Adrenal gland (tissue), 5 donors: ENCODE results near the gene CPVL.

Experiments
- POLR2A ChIP-seq, 2 donors: fragments of 450-650 bp; IDR thresholded peaks; one replicate each; pipeline ENCODE4 v1.6.1; 2017; ENCODE audit warnings: antibody characterized with exemption in 2 of 2, mild to moderate bottlenecking in 2 of 2, moderate library complexity in 1 of 2
- TF ChIP-seq, protein P1 (sequence below), 6 experiments: fragments of 450-650 bp in 4 of 6; fragments of 200-600 bp in 2 of 6; sonication (generic) in 1 of 6; IDR thresholded peaks; 1 replicate in 5 of 6; 2 replicates in 1 of 6; pipeline versions ENCODE4 v1.5.1 to v1.8.0; 2016 to 2021; ENCODE audit warnings: antibody characterized with exemption in 6 of 6, mild to moderate bottlenecking in 2 of 6, moderate library complexity in 1 of 6
- donor health status: DM: no; HTN: no; CAD: no.

DNA sequence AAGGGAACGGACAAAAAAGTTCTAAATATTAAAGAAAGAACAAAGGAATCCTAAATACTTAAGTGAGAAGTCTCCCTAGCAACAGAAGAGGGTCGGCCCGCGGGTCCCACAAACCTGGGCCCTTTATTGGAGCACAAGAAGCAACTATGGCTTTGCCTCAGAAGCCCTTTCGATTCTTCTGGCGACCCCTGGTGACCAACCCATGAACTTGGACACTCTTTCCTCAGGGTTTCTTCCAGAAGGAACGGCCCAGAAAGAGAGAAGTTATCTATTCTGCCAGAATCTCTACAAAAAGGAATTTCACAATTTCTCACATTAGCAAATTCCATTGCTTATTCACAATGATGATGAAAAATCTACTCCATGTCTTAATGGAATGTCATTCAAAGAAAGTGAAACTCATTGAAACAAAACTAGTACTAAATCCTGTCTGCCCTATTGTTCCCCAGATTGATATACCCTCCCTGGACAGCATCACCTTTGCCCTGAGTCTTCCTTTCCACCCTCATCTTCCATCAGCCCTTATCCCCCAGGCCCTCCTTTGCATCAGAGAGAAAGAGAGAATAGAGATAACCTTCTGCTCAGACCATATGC lies 43.7 kb downstream of the CPVL start:
- TF ChIP-seq POLR2A (IDR thresholded peaks at IDR 0.05), result no peak
- TF ChIP-seq, protein P1, sequence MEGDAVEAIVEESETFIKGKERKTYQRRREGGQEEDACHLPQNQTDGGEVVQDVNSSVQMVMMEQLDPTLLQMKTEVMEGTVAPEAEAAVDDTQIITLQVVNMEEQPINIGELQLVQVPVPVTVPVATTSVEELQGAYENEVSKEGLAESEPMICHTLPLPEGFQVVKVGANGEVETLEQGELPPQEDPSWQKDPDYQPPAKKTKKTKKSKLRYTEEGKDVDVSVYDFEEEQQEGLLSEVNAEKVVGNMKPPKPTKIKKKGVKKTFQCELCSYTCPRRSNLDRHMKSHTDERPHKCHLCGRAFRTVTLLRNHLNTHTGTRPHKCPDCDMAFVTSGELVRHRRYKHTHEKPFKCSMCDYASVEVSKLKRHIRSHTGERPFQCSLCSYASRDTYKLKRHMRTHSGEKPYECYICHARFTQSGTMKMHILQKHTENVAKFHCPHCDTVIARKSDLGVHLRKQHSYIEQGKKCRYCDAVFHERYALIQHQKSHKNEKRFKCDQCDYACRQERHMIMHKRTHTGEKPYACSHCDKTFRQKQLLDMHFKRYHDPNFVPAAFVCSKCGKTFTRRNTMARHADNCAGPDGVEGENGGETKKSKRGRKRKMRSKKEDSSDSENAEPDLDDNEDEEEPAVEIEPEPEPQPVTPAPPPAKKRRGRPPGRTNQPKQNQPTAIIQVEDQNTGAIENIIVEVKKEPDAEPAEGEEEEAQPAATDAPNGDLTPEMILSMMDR (IDR thresholded peaks at IDR 0.05), result peak; percentile 46 to 73 (median 62)
